Nephron progenitor cell (in vitro differentiated cells): Measurements from ENCODE around the gene MLST8.
"Not testable (repeated sequence)": the region's sequence is repeated elsewhere in the genome, so short reads cannot be mapped to it uniquely, and the experiment has no call there.

Experiments used
- DNase-seq: peaks from one replicate; pipeline ENCODE4 v3.0.0; 2021
- H3K27ac Mint-ChIP-seq: 2 replicates; pipeline ENCODE4 v1.8.0; 2021; ENCODE audit warnings: mild to moderate bottlenecking, moderate library complexity, mixed read lengths
- H3K27me3 Mint-ChIP-seq: 2 replicates; pipeline ENCODE4 v1.8.0; 2021; ENCODE audit warnings: mild to moderate bottlenecking, low read depth, mixed read lengths; ENCODE audit not compliant: poor library complexity
- H3K36me3 Mint-ChIP-seq: 2 replicates; pipeline ENCODE4 v1.8.0; 2021; ENCODE audit warnings: low read depth, mixed read lengths
- H3K4me1 Mint-ChIP-seq: 2 replicates; pipeline ENCODE4 v1.8.0; 2021; ENCODE audit warnings: mixed read lengths
- H3K4me3 Mint-ChIP-seq: 2 replicates; pipeline ENCODE4 v1.8.0; 2021; ENCODE audit warnings: mild to moderate bottlenecking, moderate library complexity, mixed read lengths
- H3K9me3 Mint-ChIP-seq: 2 replicates; pipeline ENCODE4 v1.8.0; 2021; ENCODE audit warnings: mild to moderate bottlenecking, moderate library complexity, mixed read lengths
- CTCF ChIP-seq: fragments of 200-600 bp; sonication (generic); IDR thresholded peaks from 2 replicates; pipeline ENCODE4 v1.5.0; 2021; ENCODE audit warnings: antibody characterized with exemption

MLST8 gene

GRCh38 chr16:2199095-2199494 is 6.2 kb upstream of the MLST8 start:
- H3K27ac Mint-ChIP-seq = no peak overlapping the region
- H3K4me3 Mint-ChIP-seq = no peak overlapping the region
- no peaks in the 10 kb centered on the region for H3K36me3 Mint-ChIP-seq
- peaks cover 18% of the 10 kb centered on the region for H3K9me3 Mint-ChIP-seq
- no peak for TF ChIP-seq CTCF
- DNase-seq = no peak
- peaks cover 70% of the 10 kb centered on the region for H3K27me3 Mint-ChIP-seq
- H3K4me1 Mint-ChIP-seq = peaks cover 11% of the 10 kb centered on the region

- Mint-ChIP-seq H3K9me3 (peaks cover 18% of the 10 kb centered on the region), H3K4me1 (peaks cover 11% of the 10 kb centered on the region), H3K4me3 (no peak overlapping the region), H3K27me3 (peaks cover 69% of the 10 kb centered on the region), H3K27ac (no peak overlapping the region), H3K36me3 (no peaks in the 10 kb centered on the region)
- DNase-seq = no peak
- no peak for TF ChIP-seq CTCF
These were observed 5.6 kb upstream of the MLST8 start for GRCh38 chr16:2199621-2200139.

- Mint-ChIP-seq H3K27me3 (peaks cover 65% of the 10 kb centered on the region), H3K4me3 (no peak overlapping the region), H3K4me1 (peaks cover 7% of the 10 kb centered on the region)
These were observed 4.9 kb upstream of the MLST8 start for GRCh38 chr16:2200313-2200712.

GRCh38 chr16:2203119-2203688 is 2.0 kb upstream of the MLST8 start:
- peaks cover 25% of the 10 kb centered on the region for H3K4me1 Mint-ChIP-seq
- DNase-seq, H3K27ac Mint-ChIP-seq: not testable (repeated sequence)
- peaks cover 51% of the 10 kb centered on the region for H3K27me3 Mint-ChIP-seq
- H3K4me3 Mint-ChIP-seq = peak overlapping the region; percentile 78
- H3K9me3 Mint-ChIP-seq = peaks cover 18% of the 10 kb centered on the region
- peaks cover 12% of the 10 kb centered on the region for H3K36me3 Mint-ChIP-seq

More at GRCh38 chr16:2200313-2200712, 4.9 kb upstream of the MLST8 start:
- TF ChIP-seq CTCF = no peak
- H3K36me3 Mint-ChIP-seq = no peaks in the 10 kb centered on the region
- no peak for DNase-seq
- H3K27ac Mint-ChIP-seq = no peak overlapping the region
- peaks cover 18% of the 10 kb centered on the region for H3K9me3 Mint-ChIP-seq

- Mint-ChIP-seq H3K36me3 (peaks cover 12% of the 10 kb centered on the region), H3K27ac (peak overlapping the region; percentile 10), H3K27me3 (peaks cover 38% of the 10 kb centered on the region), H3K4me3 (peak overlapping the region; percentile 78), H3K4me1 (peaks cover 25% of the 10 kb centered on the region), H3K9me3 (peaks cover 18% of the 10 kb centered on the region)
- DNase-seq = no peak
- TF ChIP-seq CTCF = no peak
These were observed 694 bp upstream of the MLST8 start for GRCh38 chr16:2204416-2205103.

- no peak for TF ChIP-seq CTCF
- Mint-ChIP-seq H3K4me3 (peak overlapping the region; percentile 84), H3K27ac (no peak overlapping the region), H3K36me3 (peaks cover 12% of the 10 kb centered on the region), H3K9me3 (peaks cover 13% of the 10 kb centered on the region), H3K4me1 (peaks cover 33% of the 10 kb centered on the region), H3K27me3 (peaks cover 24% of the 10 kb centered on the region)
- peak; percentile 44 for DNase-seq
These were observed 686 bp downstream of the MLST8 start for GRCh38 chr16:2205967-2206313.
